Neuron (in vitro differentiated cells): ENCODE measurements around the gene OR2T4.

Experiments used
- H2AFZ ChIP-seq: one replicate; pipeline ENCODE4 v1.6.1; 2013; ENCODE audit warnings: low read depth, mild to moderate bottlenecking, inconsistent platforms, low read length, moderate library complexity
- H3K27me3 ChIP-seq: one replicate; pipeline ENCODE4 v1.6.1; 2013; ENCODE audit warnings: low read length; ENCODE audit not compliant: insufficient read depth
- H3K36me3 ChIP-seq: one replicate; pipeline ENCODE4 v1.6.1; 2013; ENCODE audit warnings: low read length; ENCODE audit not compliant: insufficient read depth
- H3K4me1 ChIP-seq: one replicate; pipeline ENCODE4 v1.6.1; 2013; ENCODE audit warnings: low read length; ENCODE audit not compliant: insufficient read depth
- H3K4me3 ChIP-seq: 2 replicates; pipeline ENCODE4 v1.5.1; 2013; ENCODE audit warnings: mild to moderate bottlenecking, low read length, moderate library complexity
- H3K9me3 ChIP-seq: one replicate; pipeline ENCODE4 v1.6.1; 2013; ENCODE audit warnings: low read length

Gene OR2T4, protein sequence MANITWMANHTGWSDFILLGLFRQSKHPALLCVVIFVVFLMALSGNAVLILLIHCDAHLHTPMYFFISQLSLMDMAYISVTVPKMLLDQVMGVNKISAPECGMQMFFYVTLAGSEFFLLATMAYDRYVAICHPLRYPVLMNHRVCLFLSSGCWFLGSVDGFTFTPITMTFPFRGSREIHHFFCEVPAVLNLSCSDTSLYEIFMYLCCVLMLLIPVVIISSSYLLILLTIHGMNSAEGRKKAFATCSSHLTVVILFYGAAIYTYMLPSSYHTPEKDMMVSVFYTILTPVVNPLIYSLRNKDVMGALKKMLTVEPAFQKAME

DNA sequence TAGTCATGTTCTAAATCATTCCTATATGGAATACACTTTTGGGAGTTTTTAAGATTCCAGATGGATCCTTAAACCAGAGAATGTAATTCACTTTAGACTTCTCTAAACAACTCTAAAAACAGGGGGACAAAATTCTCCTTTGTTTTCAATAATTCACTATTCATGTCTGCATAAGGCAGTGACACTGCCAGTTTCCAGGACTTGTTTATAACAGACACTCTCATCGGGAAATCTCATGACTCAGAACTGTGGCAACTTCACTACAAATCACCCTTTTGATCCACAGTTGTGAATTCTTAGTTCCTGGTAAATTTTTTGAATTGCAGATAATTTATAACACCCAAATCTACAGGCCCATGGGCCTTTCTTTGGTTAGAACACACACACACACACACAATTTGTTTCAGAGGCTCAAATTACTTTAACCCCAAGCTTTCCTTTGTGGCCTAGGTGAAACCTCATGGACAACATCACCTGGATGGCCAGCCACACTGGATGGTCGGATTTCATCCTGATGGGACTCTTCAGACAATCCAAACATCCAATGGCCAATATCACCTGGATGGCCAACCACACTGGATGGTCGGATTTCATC is at the start of gene OR2T4:
TSS of gene OR2T4 (plus strand) at position 545 of the 595 bp plus-strand sequence. CDS start at position 545, 0 bp downstream.
- Histone ChIP-seq H2AFZ (no peak within 1 kb of the TSS), H3K9me3 (no peaks in the 10 kb centered on the region), H3K27me3 (no peaks in the 10 kb centered on the region), H3K4me3 (no peak within 1 kb of the TSS), H3K36me3 (no peaks in the 10 kb centered on the region), H3K4me1 (no peaks in the 10 kb centered on the region)

DNA sequence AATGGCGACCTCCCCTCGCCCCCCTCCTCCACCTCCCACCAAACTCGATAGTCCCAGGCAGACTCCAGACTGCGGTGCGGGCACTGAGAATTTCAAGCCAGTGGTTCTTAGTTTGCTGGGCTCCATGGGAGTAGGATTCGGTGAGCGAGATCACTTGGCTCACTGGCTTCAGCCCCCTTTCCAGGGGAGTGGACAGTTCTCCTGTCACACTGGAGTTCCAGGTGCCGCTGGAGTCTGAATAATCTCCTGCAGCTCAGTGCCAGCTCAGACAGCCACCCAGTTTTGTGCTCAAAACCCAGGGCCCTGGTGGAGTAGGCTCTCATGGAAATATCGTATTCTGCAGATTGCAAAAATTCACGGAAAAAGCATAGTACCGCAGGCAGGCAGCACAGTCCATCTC is 44.7 kb upstream of the OR2T4 start:
- no peak overlapping the region for H3K4me3 ChIP-seq
- H3K4me1 ChIP-seq = no peaks in the 10 kb centered on the region
- H3K36me3 ChIP-seq = no peaks in the 10 kb centered on the region
- H2AFZ ChIP-seq = no peak overlapping the region
- no peaks in the 10 kb centered on the region for H3K27me3 ChIP-seq
- H3K9me3 ChIP-seq = no peaks in the 10 kb centered on the region

DNA sequence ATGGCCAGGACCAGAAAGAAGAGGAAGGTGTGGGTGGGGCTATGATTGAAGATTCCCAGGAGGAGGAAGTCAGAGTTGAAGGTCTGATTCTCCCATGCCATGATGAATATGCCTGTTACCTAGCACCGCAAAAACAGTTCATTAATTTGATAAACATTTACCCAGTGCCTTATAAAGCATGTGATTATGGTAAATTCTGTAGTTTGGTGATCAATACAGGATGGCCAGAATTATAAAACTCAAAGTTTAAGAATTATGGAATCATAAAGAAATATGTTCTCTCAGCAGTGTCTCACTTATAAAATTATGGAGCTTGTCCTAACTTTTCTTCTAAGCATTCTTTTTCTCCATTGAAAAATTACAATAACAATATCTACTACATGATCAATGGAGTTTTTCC is 37.0 kb upstream of the OR2T4 start, which contains the start of gene OR2M7:
TSS of gene OR2M7 (minus strand) at position 101 of the 400 bp plus-strand sequence. CDS start at position 101, 0 bp downstream.
- Histone ChIP-seq H3K36me3 (no peaks in the 10 kb centered on the region), H3K9me3 (no peaks in the 10 kb centered on the region), H2AFZ (no peak within 1 kb of the TSS), H3K27me3 (no peaks in the 10 kb centered on the region), H3K4me1 (no peaks in the 10 kb centered on the region), H3K4me3 (no peak within 1 kb of the TSS)

DNA sequence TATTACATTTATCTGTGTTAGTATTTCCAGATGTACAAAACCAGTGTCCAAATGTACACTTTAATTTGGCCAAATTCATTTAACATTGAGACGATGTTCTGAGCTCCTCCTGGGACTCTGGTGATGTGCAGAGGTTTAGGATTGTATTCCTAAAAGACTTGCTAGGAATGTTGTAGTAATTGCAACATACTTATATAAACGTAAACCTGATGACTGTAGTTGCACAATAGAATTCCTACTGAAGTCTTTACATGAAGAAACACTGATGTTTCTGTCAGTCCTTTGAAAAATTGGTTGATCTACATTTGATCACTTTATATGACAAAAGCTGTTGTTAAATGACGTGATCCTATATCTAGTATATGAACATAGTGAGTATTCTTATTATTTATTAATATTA is 18.0 kb upstream of the OR2T4 start:
- no peaks in the 10 kb centered on the region for H3K9me3 ChIP-seq
- no peaks in the 10 kb centered on the region for H3K27me3 ChIP-seq
- H3K4me3 ChIP-seq = no peak overlapping the region
- no peaks in the 10 kb centered on the region for H3K36me3 ChIP-seq
- H2AFZ ChIP-seq = no peak overlapping the region
- H3K4me1 ChIP-seq = no peaks in the 10 kb centered on the region

DNA sequence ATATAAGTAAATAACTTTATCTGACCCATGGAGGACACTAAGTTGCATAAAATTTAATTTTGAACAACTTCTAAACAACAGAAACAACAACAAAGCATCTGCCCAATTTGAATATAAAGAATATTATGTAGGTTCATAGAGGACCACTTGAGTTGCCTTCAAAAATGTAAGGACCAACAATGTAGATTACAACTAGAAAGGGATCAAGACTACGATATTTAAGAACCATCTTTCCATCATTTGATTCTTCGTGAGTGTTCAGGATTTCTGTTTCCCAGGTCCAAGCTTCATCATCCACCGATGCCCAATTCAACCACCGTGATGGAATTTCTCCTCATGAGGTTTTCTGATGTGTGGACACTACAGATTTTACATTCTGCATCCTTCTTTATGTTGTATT is 13.0 kb upstream of the OR2T4 start, which contains the start of gene OR14C36:
TSS of gene OR14C36 (plus strand) at position 301 of the 400 bp plus-strand sequence. CDS start at position 301, 0 bp downstream.
- no peaks in the 10 kb centered on the region for H3K36me3 ChIP-seq
- no peaks in the 10 kb centered on the region for H3K9me3 ChIP-seq
- no peak within 1 kb of the TSS for H2AFZ ChIP-seq
- no peak within 1 kb of the TSS for H3K4me3 ChIP-seq
- no peaks in the 10 kb centered on the region for H3K4me1 ChIP-seq
- H3K27me3 ChIP-seq = no peaks in the 10 kb centered on the region

DNA sequence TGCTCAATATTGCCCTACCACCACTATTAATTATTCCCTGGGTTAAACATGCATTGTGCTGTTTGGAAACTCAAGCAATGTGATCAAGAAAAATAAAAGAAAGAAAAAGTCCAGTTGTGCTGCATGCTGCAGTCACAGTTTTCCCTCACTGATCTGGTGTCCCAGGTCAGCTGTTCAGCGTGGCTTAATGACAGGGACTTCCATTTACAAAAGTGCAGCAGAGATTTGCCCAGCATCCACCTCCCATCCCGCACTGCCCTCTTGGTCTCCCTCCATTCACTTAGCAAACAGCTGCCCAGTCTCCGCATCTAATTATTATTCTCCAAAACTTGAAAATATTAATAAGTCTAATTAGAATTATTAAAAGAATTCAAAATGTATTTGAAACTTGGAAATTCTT is 2.0 kb upstream of the OR2T4 start:
- Histone ChIP-seq H3K36me3 (no peaks in the 10 kb centered on the region), H3K4me1 (no peaks in the 10 kb centered on the region), H2AFZ (no peak overlapping the region), H3K27me3 (no peaks in the 10 kb centered on the region), H3K4me3 (no peak overlapping the region), H3K9me3 (no peaks in the 10 kb centered on the region)

DNA sequence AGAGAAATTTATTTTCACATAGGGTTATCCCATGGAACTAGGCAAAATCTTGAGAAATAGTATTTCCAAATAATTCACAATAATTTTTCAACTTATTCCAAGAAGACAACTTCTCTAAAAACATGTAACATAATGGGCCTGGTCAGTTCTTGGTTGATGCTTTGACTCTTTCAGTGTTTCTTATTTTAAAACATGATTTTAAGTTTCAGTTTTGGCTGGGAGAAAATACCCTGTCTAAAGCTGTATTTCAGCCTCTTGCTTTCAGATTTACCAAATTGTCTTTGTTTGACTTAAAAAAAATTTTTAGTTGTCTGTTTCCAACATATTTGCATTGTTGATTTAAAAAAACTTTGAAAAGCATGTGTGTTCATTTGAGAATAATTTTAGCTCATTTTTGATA is 5.1 kb downstream of the OR2T4 start:
- Histone ChIP-seq H2AFZ (no peak overlapping the region), H3K4me3 (no peak overlapping the region), H3K9me3 (no peaks in the 10 kb centered on the region), H3K27me3 (no peaks in the 10 kb centered on the region), H3K4me1 (no peaks in the 10 kb centered on the region), H3K36me3 (no peaks in the 10 kb centered on the region)

DNA sequence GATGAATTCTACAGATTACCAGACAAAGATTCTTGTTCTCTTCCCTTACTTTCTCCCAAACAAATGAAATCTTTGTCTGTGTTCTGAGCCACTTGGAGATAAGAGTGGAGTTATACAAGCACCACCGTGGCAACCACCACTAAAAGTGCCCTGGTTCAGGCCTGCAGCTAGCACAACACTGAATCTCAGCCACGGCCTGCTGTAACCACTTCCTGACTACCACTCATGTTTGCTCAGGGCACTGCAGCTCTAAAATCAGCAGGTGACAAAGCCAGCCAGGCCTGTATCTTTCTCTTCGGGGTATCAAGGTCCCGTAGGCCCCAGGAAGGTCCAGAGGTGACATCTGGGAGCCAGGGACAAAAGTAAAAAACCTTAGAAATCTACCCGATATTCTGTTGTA is 10.9 kb downstream of the OR2T4 start:
- Histone ChIP-seq H3K4me3 (no peak overlapping the region), H3K9me3 (no peaks in the 10 kb centered on the region)

DNA sequence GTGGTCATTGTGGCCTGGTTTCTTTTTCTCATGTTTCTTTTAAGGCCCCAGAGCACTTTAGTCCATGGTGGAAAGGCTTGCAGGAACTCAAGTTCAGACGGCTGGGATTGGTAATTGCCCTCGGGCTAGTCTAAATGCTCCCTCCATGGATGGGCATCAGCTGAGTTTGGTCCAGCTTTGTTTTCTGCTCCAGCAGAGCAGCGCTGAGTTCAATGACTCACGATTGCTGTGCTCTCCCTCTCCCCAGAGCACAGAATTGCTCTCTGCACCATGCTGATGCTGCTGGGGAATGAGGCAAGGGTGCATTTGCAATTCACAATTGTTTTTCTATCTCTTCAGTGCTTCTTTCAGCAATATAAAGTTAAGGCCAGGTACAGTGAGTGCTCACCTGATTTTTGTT is 12.3 kb downstream of the OR2T4 start:
- no peaks in the 10 kb centered on the region for H3K9me3 ChIP-seq
- H2AFZ ChIP-seq = no peak overlapping the region
- H3K27me3 ChIP-seq = no peaks in the 10 kb centered on the region
- no peaks in the 10 kb centered on the region for H3K36me3 ChIP-seq
- no peaks in the 10 kb centered on the region for H3K4me1 ChIP-seq
- no peak overlapping the region for H3K4me3 ChIP-seq

More for the DNA sequence above, 10.9 kb downstream of the OR2T4 start:
- Histone ChIP-seq H3K27me3 (no peaks in the 10 kb centered on the region), H2AFZ (no peak overlapping the region), H3K36me3 (no peaks in the 10 kb centered on the region), H3K4me1 (no peaks in the 10 kb centered on the region)

DNA sequence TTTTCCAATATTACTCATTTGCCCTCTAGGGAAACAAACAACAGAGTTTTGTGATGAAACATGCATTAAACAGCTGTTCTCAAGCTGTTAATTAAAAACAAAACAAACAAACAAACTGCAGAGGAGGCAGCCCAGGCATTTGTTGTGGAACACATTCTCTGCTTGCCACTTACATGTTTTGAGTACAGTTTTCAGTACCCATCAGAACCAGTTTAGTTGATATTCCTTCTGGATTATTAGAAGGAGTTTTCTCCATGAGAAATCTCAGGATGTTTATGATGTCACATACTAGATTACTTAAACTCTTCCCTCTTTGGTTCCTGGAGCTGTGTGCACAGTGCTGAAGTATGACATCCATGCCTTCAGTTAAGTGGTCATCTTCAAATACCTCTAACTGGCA is 14.0 kb downstream of the OR2T4 start, which contains the start of gene OR2T6:
TSS of gene OR2T6 (plus strand) at position 301 of the 400 bp plus-strand sequence. CDS start 11,863 bp downstream, outside the sequence.
- no peaks in the 10 kb centered on the region for H3K4me1 ChIP-seq
- no peak within 1 kb of the TSS for H2AFZ ChIP-seq
- no peaks in the 10 kb centered on the region for H3K27me3 ChIP-seq
- H3K9me3 ChIP-seq = no peaks in the 10 kb centered on the region
- no peaks in the 10 kb centered on the region for H3K36me3 ChIP-seq
- H3K4me3 ChIP-seq = no peak within 1 kb of the TSS

DNA sequence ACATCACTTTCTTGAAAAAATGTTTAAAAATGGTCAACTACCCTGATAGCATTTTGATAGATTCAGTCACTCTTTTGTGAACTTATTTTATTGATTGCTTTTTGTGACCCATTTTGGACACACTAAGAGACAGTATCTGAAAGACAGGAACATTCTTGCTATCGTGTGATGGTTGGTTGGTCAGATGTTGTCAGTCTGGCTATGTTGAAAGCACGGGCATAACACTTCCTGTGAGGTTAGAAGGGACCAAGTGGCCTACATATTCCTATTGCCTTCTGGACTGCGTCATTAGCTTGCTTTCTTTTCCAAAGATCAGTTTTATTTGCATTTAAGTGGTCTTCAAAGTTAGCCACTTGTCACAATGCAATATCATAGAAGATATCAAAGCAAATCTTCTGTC is 15.5 kb downstream of the OR2T4 start:
- H3K4me1 ChIP-seq = no peaks in the 10 kb centered on the region
- H3K4me3 ChIP-seq = no peak overlapping the region
- no peaks in the 10 kb centered on the region for H3K27me3 ChIP-seq
- no peaks in the 10 kb centered on the region for H3K36me3 ChIP-seq
- H3K9me3 ChIP-seq = no peaks in the 10 kb centered on the region
- no peak overlapping the region for H2AFZ ChIP-seq

DNA sequence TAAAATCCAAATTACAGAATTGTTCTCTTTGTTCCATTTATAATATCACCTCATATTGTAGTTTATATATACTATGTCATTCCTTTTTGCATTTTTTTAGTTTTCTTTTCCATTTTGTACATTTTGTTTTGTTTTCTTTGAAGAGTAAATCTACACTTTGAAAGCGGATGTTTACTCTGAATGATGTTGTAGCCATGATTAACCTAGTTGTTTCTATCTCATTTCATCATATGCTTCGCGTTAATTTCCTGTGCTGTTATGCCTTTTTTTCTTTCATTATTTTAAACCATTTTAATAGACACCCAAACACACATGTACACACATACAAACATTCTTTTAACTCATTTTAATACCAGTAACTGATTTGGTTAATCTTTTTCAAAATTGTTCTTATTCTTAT is 19.4 kb downstream of the OR2T4 start:
- H2AFZ ChIP-seq = no peak overlapping the region
- no peaks in the 10 kb centered on the region for H3K36me3 ChIP-seq
- H3K9me3 ChIP-seq = no peaks in the 10 kb centered on the region
- no peak overlapping the region for H3K4me3 ChIP-seq
- H3K27me3 ChIP-seq = no peaks in the 10 kb centered on the region
- no peaks in the 10 kb centered on the region for H3K4me1 ChIP-seq

DNA sequence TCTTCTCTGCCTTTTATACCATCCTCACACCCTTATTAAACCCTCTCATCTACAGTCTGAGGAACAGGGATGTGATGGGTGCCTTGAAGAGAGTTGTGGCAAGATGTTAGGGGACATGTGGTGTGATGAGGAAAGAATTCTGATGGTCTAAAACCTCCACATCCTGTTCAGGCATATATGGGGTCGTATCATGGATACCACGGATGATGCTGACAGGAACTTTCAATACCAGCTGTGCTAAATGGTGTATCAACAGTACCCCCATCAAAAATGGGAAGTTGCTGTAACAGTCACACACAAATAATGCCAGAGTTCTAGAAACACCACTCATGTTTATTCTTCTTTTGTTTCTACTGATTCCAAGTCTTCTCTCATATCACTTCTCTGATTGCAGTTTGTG is 27.0 kb downstream of the OR2T4 start:
- Histone ChIP-seq H3K4me1 (no peaks in the 10 kb centered on the region), H3K9me3 (no peaks in the 10 kb centered on the region)

More for the DNA sequence above, 27.0 kb downstream of the OR2T4 start:
- no peaks in the 10 kb centered on the region for H3K27me3 ChIP-seq
- no peak overlapping the region for H2AFZ ChIP-seq
- H3K36me3 ChIP-seq = no peaks in the 10 kb centered on the region
- H3K4me3 ChIP-seq = no peak overlapping the region
